PC-3 (cell line): ENCODE measurements around the gene EIF4G1. TPM values are rescaled to one million over a fixed set of nuclear protein-coding genes. Genes with fewer than 3 reads are reported as not detected.

Source experiments
- ATAC-seq: fragments of 200-7000 bp; cut with Tn5 transposase; 2 replicates; pipeline ENCODE4 v1.9.1; 2020; ENCODE audit warnings: mild to moderate bottlenecking, moderate library complexity
- BruUV-seq: library from RNA; stranded (reverse); fragments of 400-500 nt; replicated peaks from 2 replicates; lab custom pipeline; 2021; lab: Mats Ljungman, UMichigan
- CTCF ChIA-PET: fragments of 300-600 bp; sonication (Branson Sonifier 250); formaldehyde crosslinking; loops from one replicate; lab custom pipeline; 2022; ENCODE audit warnings: antibody characterized with exemption; lab: Charles Lee
- POLR2A ChIA-PET: fragments of 300-600 bp; sonication (Branson Sonifier 250); formaldehyde crosslinking; loops from one replicate; lab custom pipeline; 2022; ENCODE audit warnings: antibody characterized with exemption; ENCODE audit not compliant: unreplicated experiment; lab: Charles Lee
- DNase-seq: peaks from one replicate; pipeline ENCODE4 v3.0.0-alpha.2; 2015
- H2AFZ ChIP-seq: fragments of 300-600 bp; sonication (generic); 2 replicates; pipeline ENCODE4 v1.6.0; 2016; ENCODE audit warnings: antibody characterized with exemption, low read length
- H3F3A ChIP-seq: fragments of 300-600 bp; sonication (generic); one replicate; pipeline ENCODE4 v1.6.0; 2017; ENCODE audit warnings: antibody characterized with exemption, low read length, control low read depth, mild to moderate bottlenecking; ENCODE audit not compliant: unreplicated experiment
- H3K27ac ChIP-seq: fragments of 300-600 bp; sonication (generic); 2 replicates; pipeline ENCODE4 v1.5.1; 2016; ENCODE audit warnings: mild to moderate bottlenecking, low read length
- H3K27me3 ChIP-seq: fragments of 300-600 bp; sonication (generic); 2 replicates; pipeline ENCODE4 v1.6.1; 2016; ENCODE audit warnings: low read length, mixed read lengths
- H3K36me3 ChIP-seq: fragments of 300-600 bp; sonication (generic); 2 replicates; pipeline ENCODE4 v1.6.1; 2016; ENCODE audit warnings: low read depth, mixed run types, low read length, mixed read lengths
- H3K4me1 ChIP-seq: fragments of 300-600 bp; sonication (generic); 2 replicates; pipeline ENCODE4 v1.5.1; 2016; ENCODE audit warnings: low read length; ENCODE audit not compliant: insufficient read depth
- H3K4me2 ChIP-seq: fragments of 300-600 bp; sonication (generic); 2 replicates; pipeline ENCODE4 v1.6.0; 2016; ENCODE audit warnings: low read length
- H3K4me3 ChIP-seq: fragments of 300-600 bp; sonication (generic); 2 replicates; pipeline ENCODE4 v1.5.1; 2016; ENCODE audit warnings: mild to moderate bottlenecking, low read length, mixed read lengths
- H3K79me2 ChIP-seq: fragments of 300-600 bp; sonication (generic); 2 replicates; pipeline ENCODE4 v1.6.1; 2017; ENCODE audit warnings: low read length, mixed read lengths
- H3K9ac ChIP-seq: fragments of 300-600 bp; sonication (generic); 2 replicates; pipeline ENCODE4 v1.6.0; 2016; ENCODE audit warnings: mild to moderate bottlenecking, low read length
- H3K9me2 ChIP-seq: fragments of 300-600 bp; sonication (generic); replicated peaks from 2 replicates; pipeline ENCODE4 v1.6.1; 2016; ENCODE audit warnings: mixed run types, low read length, mixed read lengths
- H3K9me3 ChIP-seq: fragments of 300-600 bp; sonication (generic); 2 replicates; pipeline ENCODE4 v1.6.1; 2016; ENCODE audit warnings: low read length, mixed read lengths
- H4K20me1 ChIP-seq: fragments of 300-600 bp; sonication (generic); 2 replicates; pipeline ENCODE4 v1.6.1; 2016; ENCODE audit warnings: low read length, mixed read lengths
- EZH2 ChIP-seq: fragments of 300-600 bp; sonication (generic); IDR thresholded peaks from one replicate; pipeline ENCODE4 v1.6.1; 2017; ENCODE audit warnings: antibody characterized with exemption, mild to moderate bottlenecking, low read length; ENCODE audit not compliant: unreplicated experiment
- EZH2phosphoT487 ChIP-seq: fragments of 300-600 bp; sonication (generic); IDR thresholded peaks from 2 replicates; pipeline ENCODE4 v1.6.1; 2018; ENCODE audit warnings: mild to moderate bottlenecking, antibody characterized with exemption, low read length, borderline replicate concordance
- intact Hi-C: fragments of 100-400 bp; cut with micrococcal nuclease; formaldehyde crosslinking; loops from 2 replicates; pipeline ENCODE4 v1.9.0; 2023
- total RNA-seq: library from RNA; depleted of rRNA; stranded (reverse); fragments of >200 nt; gene quantifications from 2 replicates; pipeline ENCODE4 v1.2.3, GENCODE V29; 2014
- TF ChIP-seq, protein P1 (sequence below): fragments of 300-600 bp; sonication (generic); conservative IDR thresholded peaks from 2 replicates; pipeline ENCODE4 v1.5.1; 2017; ENCODE audit warnings: antibody characterized with exemption, low read depth, mild to moderate bottlenecking, low read length

Gene EIF4G1
- total RNA-seq, 1 experiment from 2014 or later, result 463 TPM

DNA sequence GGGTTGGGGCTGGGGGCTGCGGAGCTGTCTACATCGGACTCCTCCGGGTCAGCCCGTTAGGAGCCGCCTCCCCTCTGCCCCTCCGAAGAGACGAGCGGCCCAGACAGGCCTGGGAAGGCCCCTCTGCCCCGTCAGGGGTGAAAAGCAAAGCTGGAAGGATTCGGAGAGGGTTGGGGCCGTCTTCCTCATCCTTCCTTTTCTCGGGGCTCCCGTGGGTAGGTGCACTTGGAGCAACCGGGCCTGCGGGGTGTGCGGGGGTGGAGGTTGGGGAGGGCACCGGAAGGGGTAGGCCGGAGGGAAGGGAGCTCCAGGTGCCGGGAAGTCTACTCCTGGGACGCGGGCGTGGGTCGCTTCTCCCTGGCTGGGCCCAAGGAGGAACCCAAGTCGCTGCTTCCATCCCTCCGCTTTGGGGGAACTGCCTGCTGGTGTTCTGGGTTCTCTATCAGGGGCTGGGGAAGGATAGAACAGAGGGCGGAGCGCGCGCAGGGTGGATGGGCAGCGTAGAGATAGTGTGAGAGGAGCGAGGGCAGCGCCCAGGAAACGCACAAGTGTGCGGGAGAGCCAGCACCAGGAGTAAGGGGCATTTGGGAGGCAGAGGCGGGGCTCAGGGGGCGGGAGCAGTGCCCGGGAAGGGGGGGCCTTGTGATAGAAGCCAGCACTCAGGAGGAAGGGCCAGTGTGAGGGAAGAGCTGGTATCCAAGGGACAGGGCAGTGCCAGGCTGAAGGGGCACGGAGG is 47.7 kb downstream of the EIF4G1 start:
- peaks cover 10% of the 10 kb centered on the region for H4K20me1 ChIP-seq
- H3K27ac ChIP-seq, result peak overlapping the region; percentile 94
- H3K9me3 ChIP-seq, result no peaks in the 10 kb centered on the region
- peaks cover 21% of the 10 kb centered on the region for H3K4me1 ChIP-seq
- peak; percentile 25 for ATAC-seq
- no peaks in the 10 kb centered on the region for H3K27me3 ChIP-seq
- BruUV-seq, result TSS peak; percentile 63
- DNase-seq, result peak; percentile 68
- intact Hi-C loops, result loop anchor here (1.0 to 2.0 kb wide), 3 partner anchors 17 to 63 kb away; partner anchors contain the start of genes FAM131A and PSMD2
- H3K9ac ChIP-seq, result peak overlapping the region; percentile 92
- TF ChIP-seq, protein P1, sequence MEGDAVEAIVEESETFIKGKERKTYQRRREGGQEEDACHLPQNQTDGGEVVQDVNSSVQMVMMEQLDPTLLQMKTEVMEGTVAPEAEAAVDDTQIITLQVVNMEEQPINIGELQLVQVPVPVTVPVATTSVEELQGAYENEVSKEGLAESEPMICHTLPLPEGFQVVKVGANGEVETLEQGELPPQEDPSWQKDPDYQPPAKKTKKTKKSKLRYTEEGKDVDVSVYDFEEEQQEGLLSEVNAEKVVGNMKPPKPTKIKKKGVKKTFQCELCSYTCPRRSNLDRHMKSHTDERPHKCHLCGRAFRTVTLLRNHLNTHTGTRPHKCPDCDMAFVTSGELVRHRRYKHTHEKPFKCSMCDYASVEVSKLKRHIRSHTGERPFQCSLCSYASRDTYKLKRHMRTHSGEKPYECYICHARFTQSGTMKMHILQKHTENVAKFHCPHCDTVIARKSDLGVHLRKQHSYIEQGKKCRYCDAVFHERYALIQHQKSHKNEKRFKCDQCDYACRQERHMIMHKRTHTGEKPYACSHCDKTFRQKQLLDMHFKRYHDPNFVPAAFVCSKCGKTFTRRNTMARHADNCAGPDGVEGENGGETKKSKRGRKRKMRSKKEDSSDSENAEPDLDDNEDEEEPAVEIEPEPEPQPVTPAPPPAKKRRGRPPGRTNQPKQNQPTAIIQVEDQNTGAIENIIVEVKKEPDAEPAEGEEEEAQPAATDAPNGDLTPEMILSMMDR, result no peak
- TF ChIP-seq EZH2phosphoT487, result no peak
- no peak for TF ChIP-seq EZH2
- POLR2A ChIA-PET, result interaction anchor here (0.5 to 0.6 kb wide), 3 partner anchors 24 to 1281 kb away, joined by 6 to 13 read pairs (median 10); no protein-coding TSS in a partner anchor
- H3F3A ChIP-seq, result no peaks in the 10 kb centered on the region
- H3K4me2 ChIP-seq, result peak overlapping the region; percentile 85
- peaks cover 38% of the 10 kb centered on the region for H3K79me2 ChIP-seq
- peaks cover 12% of the 10 kb centered on the region for H3K36me3 ChIP-seq
- no peaks in the 10 kb centered on the region for H3K9me2 ChIP-seq
- CTCF ChIA-PET, result interaction anchor here (0.6 to 1.2 kb wide), 3 partner anchors 9 to 416 kb away, joined by 3 to 21 read pairs (median 4); no protein-coding TSS in a partner anchor
- H2AFZ ChIP-seq, result peak overlapping the region; percentile 77
- H3K4me3 ChIP-seq, result peak overlapping the region; percentile 84

DNA sequence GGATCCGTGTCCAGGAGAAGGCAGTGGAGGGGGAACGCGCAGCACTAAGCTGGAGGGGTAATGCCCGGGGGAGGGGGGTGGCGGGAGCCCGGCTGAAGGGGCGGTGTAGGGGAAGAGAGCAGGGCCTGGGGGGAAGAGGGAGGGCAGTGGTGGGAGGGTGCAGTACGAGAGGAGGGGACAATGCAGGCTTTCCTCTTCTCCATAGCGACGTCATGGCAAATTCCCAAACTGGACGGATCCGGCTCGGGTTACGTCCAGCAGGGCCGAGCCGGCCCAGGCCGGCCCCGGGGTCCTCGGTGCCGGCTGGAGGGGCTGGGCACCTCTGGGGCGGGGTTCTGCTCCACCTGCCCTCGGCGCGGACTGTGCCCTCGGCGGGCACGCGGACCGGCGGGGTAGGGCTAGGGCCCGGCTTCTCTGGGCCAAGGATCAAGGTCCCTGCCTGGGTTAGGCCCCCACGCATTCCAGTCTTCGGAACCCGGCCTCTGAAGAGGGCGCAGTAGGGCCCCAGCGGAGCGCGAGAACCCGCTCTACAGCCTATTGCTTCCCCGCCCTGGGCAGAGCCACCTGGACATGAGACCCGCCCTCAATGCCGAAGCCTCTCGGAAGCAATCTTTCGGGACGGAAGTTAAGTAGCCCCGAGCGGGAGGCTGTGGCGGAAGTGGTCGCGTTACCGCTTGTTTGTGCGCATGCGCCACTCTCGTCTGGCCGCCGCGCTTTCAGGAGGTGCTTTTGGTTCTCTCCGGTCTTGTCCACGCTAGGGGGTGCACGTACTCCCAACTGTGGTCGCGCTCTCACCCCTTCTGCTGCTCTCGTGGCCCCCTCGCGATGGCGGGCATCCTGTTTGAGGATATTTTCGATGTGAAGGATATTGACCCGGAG is 48.5 kb downstream of the EIF4G1 start:
- no TSS peak for BruUV-seq
- H3K4me3 ChIP-seq, result peak overlapping the region; percentile 84
- H2AFZ ChIP-seq, result peak overlapping the region; percentile 77
- peak overlapping the region; percentile 92 for H3K9ac ChIP-seq
- H3K9me3 ChIP-seq, result no peaks in the 10 kb centered on the region
- H3K4me2 ChIP-seq, result peak overlapping the region; percentile 85
- H3K9me2 ChIP-seq, result no peaks in the 10 kb centered on the region
- intact Hi-C loops, result loop anchor here (1.0 to 2.0 kb wide), 3 partner anchors 18 to 64 kb away; partner anchors contain the start of genes FAM131A and PSMD2
- H3K27ac ChIP-seq, result peak overlapping the region; percentile 94
- ChIA-PET POLR2A (interaction anchor here (0.6 kb wide), 1 partner anchor 348 kb away, joined by 6 read pairs; no protein-coding TSS in a partner anchor), CTCF (interaction anchor here (0.6 to 0.8 kb wide), 2 partner anchors 22 to 415 kb away, joined by 3 to 21 read pairs; no protein-coding TSS in a partner anchor)
- peaks cover 17% of the 10 kb centered on the region for H3K36me3 ChIP-seq
- H3K4me1 ChIP-seq, result peaks cover 21% of the 10 kb centered on the region
- no peaks in the 10 kb centered on the region for H3F3A ChIP-seq
- no peaks in the 10 kb centered on the region for H3K27me3 ChIP-seq
- peak; percentile 99 for DNase-seq
- H3K79me2 ChIP-seq, result peaks cover 38% of the 10 kb centered on the region
- TF ChIP-seq EZH2phosphoT487 (no peak), EZH2 (no peak)
- TF ChIP-seq, protein P1, result peak; percentile 70
- H4K20me1 ChIP-seq, result peaks cover 13% of the 10 kb centered on the region
- peak; percentile 71 for ATAC-seq
